UCSD-AML1 (cell line): ENCODE data around the gene SPC24.
A peak's percentile ranks its signal among the peaks of the same experiment; 100 is the strongest.

ENCODE experiments used
- DNase-seq: peaks from one replicate; lab custom pipeline; 2025; ENCODE audit not compliant: unreplicated experiment; lab: John Stamatoyannopoulos, UW

SPC24 gene, protein sequence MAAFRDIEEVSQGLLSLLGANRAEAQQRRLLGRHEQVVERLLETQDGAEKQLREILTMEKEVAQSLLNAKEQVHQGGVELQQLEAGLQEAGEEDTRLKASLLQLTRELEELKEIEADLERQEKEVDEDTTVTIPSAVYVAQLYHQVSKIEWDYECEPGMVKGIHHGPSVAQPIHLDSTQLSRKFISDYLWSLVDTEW

DNA sequence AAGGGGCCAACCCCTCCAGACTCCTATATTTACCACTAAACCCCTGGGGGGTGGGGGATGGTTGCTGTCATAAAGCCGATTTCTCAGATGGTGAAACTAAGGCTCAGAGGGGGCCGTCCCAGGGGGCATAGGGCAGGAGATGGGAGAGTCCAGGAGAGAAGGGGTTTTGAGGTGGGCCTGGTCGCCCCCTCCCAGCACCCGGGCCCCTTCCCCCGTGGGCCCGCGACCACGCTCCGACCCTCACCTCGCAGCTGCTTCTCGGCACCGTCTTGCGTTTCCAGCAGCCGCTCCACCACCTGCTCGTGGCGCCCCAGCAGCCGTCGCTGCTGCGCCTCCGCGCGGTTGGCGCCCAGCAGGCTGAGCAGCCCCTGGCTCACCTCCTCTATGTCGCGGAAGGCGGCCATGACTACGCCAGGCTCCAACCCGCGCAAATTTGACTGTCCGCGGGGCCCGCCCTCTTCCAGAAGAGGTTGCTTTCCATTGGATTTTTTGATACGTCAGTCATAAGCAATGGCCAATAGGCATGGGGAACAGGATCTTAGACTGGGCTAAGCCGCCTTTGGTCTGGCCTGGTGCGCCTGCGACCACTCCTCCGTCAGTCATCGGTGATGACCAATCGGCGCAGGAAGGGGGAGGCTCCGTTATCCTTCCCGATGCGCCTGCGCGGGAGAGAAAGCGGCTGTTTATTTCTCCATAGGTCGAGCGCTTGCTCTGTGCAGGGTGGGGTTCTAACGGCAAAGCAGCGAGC lies at the start of gene SPC24:
SPC24 (minus strand) TSS at position 410 of the 748 bp plus-strand sequence; CDS start at position 404, 6 bp downstream.
- DNase-seq = peak; percentile 93

DNA sequence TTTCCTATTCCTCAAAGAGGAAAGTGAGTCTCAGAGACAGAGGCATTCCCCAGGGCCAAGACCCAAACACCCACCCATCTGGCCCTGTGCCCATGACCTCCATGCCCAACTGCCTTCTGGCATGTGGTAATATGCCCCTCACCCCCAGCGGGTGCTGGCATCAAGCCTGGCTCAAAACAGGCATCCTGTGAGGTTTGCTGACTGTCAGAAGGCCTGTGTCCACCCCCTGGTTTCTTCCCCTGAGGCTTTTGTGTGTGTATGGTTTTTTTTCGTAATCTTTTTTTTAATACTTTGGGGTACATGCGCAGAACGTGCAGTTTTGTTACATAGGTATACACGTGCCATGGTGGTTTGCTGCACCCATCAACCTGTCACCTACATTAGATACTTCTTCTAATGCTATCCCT lies 49.4 kb upstream of the SPC24 start:
- no peak for DNase-seq

DNA sequence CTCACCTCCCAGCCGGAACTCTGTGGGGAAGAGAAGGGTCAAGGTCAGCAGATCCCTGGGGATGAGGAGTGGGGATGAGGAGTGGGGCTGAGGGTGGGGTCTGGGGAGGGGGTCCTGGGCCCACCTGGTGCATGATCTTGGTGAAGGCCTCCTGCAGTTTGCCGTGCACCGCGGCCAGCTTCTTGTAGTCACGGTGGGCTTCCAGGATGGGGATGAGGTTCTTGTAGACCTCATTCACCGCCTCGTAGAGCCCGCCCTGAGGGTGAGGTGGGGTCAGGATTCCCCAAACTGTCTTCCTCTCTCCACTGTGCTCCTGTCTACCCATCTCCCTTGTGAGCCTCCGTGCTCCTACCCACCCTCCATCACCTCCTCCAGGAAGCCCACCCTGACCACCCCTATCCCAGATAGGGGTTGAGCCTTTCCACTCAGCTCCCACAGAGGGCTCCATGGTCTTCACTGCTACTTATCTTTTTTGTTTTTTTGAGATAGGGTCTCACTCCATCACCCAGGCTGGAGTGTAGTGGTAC lies 48.6 kb upstream of the SPC24 start:
- DNase-seq = no peak

DNA sequence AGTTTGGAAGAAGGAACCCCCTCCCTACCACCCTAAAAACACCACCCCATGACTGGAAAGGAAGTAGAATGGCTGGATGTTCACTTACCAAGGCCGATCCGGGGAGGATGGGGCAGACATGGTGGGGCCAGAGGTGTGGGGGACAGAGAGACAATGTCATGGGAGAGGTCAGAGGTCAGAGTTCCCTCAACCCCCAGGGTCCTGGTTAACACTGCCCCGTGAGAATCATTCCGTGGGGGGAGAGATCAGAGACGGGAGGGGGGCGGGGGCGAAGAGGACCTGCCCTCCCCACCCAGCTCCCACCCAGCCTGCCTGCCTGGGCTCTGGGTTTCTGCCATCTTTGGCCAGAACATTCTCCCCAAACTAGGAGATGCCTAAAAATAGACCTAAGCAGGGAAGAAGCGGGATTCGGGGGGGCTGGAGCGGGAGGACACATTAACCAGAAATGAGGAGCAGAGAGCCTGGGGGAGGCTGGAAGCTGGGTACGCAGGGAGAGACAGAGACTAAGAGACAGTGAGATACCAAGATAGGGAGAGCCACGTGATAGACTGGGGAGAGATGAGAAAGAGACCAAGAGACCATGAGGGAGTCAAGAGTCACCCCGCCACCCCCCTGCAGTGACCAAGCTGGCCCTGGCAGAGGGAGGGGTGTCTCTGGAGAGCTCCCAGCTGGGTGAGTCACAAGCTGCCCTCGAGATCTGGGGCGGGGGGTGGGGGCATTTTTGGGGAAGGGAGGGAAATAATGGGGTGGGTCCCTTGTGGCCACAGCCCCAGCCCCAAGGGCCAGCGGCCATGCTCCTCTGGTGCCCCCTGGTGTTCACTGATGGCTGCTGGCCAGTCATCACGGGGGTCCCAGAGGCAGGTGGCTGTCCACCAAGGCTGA lies 47.9 kb upstream of the SPC24 start:
- peak; percentile 56 for DNase-seq

DNA sequence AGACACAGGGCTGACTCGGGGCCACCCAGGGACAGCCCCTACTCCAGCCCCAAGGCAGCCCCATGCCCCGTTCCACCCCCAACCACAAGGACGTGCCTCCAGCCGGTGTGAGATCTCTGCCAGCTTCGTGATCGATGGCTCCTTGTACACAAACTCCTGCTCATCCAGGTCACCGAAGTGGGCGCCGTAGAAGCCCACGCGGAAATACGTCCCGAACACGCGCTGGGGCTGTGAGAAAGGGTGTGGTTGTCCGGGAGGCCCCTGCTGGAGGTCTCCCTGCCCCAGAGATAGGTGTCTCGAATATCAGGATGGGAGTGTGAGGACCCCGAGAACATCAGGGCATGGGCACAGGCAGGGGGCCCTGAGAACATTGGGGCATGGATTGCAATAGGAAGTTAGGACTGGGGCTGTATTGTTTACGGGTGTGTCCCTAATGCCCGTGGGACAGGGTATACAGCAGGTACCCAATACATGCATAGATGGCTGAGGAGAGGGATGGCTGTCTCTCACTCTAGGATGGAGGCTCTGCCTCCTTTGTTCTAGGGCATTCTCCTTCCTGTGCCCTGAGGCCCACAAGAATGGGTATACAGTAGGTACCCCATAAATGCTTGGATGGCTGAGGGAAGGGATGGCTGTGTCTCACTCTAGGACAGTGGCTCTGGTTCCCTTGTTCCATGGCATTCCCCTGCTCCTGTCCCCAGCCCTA lies 47.1 kb upstream of the SPC24 start:
- no peak for DNase-seq

DNA sequence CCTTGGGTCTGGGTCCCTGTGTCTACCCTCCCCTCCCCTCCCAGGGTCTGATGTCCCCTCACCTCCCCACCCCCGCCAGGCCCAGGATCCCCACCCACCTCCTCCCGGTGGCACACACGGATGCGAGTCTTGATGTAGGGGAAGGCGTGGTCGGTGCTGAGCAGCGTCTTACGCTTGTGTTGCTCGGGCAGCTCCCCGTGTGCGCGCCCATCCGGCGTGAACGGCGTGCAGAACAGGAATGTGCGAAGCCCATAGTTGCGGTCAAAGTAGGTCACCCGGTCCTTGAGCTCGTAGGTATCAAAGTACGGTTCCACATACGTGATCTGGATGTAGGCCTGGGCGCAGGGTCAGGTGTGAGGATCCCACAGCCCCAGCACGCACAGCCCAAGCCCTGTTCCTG lies 46.2 kb upstream of the SPC24 start:
- no peak for DNase-seq

DNA sequence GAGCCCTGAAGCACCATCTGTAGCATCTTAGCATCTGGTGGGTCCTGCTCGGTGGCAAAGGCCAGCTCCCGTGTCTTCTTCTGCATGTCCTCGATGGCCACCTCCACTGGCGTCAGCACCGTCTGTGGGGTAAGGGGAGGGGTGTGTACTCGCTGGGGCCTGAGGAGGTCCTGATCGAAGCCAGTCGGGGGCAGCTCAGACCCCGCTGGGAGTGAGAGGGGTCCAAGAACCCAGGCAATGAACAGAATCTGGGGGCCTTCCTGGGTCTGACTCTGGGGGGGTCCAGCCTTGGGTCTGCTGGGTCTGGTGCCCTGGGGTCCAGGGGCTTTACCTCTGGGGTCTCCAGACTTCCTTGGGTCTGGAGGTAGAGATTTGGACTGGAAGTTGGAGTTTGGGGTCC lies 45.3 kb upstream of the SPC24 start:
- no peak for DNase-seq

DNA sequence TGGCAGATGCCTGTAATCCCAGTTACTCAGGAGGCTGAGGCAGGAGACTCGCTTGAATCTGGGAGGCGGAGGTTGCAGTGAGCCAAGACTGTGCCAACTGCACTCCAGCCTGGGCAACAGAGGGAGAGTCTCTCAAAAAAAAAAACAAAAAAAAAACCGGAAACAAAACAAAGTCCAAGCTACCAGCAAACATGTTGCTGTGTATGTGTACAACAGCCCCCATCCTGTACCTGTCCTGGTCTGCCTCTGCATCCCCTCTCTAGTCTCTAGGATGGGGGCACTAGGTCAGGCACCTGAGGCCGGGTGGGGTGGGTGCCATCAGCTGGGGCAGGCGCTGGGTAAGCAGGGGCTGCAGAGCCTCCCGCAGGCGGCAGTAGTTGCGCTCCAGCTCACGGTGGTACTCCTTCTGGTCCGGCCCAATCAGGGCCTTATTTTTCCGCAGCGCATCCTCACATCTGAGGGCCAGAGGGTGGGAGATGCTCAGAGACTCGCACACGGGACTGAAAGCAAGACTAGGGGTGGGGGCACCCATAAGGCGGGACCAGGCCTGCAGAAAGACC lies 44.5 kb upstream of the SPC24 start:
- no peak for DNase-seq

DNA sequence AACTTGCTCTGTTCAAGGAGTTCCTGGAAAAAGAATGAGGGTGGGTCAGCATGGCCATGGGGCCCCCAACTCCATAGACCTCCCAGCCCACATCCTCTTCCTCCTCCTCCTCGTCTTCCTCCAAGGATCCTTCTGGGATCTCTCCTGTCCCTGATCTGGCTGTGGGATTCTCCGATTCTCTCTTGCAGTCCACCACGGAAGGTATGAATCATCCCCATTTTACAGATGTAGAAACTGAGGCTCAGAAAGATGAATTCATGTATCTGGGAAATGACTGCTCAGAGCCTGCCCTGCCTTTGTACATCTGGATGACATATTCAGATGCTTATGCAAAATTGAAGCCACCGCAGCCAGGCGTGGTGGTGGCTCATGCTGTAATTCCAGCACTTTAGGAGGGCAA lies 43.9 kb upstream of the SPC24 start:
- DNase-seq = no peak

DNA sequence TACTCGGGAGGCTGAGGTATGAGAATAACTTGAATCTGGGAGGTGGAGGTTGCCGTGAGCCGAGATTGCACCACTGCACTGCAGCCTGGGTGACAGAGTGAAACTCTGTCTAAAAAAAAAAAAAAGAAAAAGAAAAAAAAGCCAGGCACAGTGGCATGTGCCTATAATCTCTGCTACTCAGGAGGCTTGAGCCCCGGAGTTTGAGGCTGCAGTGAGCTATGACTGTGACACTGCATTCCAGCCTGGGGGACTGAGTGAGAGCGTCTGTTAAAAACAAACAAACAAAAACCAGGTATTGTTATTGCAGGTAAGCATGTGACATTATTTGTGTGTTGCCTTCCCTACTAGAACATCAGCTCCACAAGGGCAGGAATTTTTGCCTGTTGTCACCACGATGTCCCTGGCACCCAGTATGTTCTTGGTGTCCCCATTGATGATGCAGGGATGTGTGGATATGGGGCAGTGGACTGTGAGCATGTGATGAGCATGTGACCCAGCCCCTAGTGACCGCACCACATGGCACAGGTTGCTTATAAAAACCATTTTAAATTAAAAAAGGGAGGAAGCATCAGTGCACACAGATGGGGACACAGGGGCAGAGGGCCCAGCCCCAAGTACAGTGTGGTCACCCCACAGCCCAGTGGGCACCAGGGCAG lies 43.3 kb upstream of the SPC24 start:
- no peak for DNase-seq

DNA sequence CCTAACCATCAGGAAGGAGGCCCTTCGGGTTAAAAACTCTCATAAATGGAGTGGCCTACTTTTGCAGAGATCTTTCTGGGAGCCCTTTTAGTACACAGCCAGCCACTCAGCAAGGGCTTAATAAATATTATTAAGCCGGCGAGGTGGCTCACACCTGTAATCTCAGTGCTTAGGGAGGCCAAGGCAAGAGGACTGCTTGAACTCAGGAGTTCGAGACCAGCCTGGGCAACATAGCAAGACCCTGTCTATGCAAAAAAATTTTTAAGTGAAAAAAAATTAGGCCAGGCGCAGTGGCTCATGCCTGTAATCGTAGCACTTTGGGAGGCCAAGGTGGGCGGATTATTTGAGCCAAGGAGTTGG lies 42.6 kb upstream of the SPC24 start:
- no peak for DNase-seq

DNA sequence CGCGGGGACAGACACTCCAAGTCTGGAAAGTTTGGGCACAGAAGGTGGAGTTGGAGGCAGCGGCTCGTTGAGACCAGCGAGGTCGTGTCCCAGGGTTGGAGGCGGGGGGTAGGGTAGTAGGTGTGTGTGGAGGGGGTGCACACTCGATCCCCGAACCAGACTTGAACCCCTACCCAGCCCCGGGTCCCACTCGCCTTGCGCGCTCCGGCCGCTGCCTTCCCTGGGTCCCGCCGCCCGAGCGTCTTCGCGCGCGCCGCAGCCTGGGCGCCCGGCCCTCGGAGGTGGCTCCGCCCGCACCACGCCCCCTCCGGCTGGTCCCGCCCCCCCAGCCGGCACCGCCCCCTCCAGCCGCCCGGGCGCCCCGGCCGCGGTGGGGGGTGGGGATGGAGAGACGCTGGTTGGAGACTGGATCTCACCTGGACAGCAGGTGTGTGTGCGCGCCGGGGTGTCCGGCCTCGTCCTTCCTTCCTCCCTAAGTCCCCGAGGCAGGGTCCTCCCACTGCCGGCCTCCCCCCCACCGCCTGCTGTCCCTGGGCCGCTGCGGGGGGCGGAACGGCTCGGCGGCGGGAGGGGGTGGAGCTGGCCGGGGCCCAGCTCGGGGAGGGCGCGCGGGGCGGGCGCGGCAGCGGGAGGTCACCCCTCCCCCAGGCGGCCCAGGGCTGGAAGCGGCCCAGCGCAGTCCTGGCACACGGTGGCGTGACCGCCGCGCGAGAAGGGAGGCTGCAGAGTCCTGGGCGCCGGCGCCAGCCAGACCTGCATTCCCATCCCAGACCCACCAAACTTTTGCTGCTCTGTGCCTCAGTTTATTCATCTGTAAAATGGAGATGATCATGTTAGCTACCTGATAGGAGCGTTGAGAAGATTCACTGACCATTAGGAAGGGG lies 42.0 kb upstream of the SPC24 start, which contains the start of gene KANK2:
KANK2 (minus strand) TSS at position 255 of the 884 bp plus-strand sequence. CDS start 3,034 bp downstream, outside the sequence.
- DNase-seq = peak; percentile 90

DNA sequence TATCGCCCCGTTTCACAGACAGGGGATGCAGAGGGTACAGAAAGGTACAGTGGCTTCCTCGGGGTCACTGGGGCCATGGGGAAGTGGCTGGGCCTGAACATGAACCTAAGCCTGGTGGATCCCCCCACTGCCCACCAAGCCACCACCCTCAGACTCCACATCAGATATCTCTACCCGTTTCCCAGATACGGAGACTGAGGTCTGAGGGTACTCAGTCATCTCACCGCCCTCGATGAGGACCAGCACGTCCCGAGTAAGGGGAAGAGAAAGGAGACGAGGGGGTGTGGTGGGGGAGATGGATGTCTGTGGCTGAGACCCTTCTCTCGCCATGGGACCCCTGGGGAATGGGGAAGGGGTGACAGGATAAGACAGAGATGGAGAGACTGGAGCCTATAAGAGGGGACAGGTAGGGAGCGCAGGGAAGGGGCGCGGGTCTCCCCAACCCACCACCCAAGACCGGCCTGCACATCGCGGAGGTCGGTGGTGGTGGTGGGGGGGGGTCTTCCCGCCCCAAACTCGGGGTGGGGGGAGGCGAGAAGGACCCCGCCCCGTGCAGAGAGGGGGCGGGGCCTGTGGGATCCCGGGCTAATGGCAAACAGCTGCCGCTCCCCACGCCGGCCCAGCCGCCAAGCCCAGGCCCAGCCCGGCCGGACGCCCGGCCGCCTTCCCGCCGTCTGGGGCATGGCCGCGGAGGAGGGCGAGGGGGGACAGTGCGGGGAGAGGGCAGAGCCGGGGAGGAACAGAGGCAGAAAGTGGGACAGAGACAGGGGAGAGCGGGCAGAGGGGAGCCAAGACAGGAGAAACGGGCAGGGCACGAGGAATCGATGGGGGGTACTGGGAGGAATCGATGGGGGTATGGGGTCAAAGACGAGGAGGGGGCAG lies 41.1 kb upstream of the SPC24 start:
- peak; percentile 33 for DNase-seq

DNA sequence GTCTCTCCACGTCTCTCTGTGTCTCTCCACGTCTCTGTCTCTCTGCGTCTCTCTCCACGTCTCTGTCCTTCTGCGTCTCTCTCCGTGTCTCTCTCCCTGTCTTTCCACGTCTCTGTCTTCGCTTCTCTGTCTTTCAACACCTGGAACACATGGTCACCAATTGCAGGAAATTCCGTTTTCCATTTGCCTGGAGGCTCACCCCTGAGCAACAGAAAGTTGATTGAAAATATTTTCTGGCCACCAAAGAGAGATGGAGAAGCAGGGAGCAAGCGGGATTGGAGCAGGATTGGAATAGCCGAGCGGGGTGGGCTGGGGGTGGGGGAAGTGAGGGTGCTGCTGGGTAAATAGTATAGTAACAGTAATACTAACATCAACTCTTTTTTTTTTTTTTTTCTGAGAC lies 40.1 kb upstream of the SPC24 start:
- DNase-seq = no peak

DNA sequence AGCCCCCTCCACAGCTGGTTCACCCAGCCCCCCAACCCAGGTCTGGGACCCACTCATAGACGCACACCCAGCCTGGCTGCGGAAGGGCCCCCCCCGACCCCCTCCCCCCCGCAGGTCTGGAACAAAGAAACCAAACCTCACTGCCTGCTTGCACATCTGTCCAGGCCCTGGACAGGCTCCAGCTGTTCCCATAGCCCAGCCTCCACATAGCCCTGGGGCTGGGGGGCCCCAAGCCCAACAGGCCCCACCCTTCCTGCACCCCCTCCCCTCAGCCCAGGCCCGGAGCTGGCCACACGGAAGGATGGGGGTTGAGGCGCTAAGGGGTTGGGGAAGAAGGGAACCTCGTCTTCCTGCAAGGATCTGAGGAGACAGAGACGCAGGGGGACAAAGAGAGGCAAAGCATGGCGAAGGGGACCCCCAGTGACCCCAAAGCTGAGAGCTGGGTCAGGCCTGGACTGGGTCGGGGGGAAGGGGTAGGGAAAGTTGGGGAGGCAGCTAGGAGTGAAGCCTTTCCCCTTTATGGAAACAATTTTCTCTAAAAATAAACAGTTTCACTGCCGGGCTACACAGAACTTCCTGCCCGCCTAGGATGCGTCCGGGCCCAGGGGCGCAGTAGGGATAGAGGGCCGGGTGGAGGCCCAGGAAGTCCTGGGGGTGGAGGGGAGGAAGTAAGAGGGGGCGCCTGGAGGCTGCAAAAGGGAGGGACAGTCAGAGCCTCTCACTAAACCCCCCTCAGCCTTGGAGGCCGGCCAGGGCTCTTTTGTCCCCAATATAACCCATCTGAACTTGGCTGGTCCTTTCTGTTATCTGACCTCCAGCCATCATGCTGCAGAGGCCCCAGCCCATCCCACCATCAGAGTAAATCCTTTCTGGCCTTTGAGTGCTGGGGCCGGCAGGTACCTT lies 39.3 kb upstream of the SPC24 start:
- peak; percentile 59 for DNase-seq

DNA sequence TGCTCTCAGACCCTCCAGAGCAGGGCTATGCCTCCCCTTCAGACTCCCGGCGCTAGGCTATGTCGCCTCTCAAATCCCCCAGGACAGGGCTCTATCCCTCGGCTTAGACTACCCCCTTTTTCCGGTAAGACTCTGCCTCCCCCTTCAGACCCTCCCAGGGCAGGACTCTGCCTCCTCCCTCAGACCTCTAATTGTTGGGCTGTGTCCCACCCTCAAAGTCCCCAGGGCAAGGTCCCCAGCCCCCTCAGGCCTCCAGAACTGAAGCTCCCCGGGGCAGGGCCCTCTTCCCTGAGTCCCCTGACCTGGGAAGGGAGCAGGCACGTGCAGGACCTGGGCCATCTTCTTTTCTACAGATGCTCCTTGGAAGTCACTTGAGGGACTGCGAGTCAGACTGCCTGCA lies 38.6 kb upstream of the SPC24 start:
- DNase-seq = no peak
